Measurements from ENCODE around the gene NINJ2. TPM values are rescaled to one million over a fixed set of nuclear protein-coding genes. Genes with fewer than 3 reads are reported as not detected.
"Not testable (repeated sequence)": the region's sequence is repeated elsewhere in the genome, so short reads cannot be mapped to it uniquely, and the experiment has no call there.

NINJ2 gene
- polyA plus RNA-seq, 3 donors, result 32.9 to 92.7 (median 73.7) TPM

GRCh38 chr12:700016-700415 lies 36.8 kb upstream of the NINJ2 start:
- H3K27ac ChIP-seq (ENCODE audit: low read depth in 1 of 2, low read length in 2 of 2), result no peak overlapping the region
- no peak overlapping the region for H2AFZ ChIP-seq (ENCODE audit: insufficient read depth, low read depth, low read length, poor library complexity, severe bottlenecking)
- peaks cover 38% of the 10 kb centered on the region for H3K4me1 Mint-ChIP-seq
- intact Hi-C loops (cut with micrococcal nuclease), result loop anchor here in 1 of 2 donors (10.0 kb wide), 1 partner anchor 45 kb away; no protein-coding TSS in a partner anchor
- H3K4me3 ChIP-seq (replicated peaks in 1 of 3; ENCODE audit: low read depth in 2 of 3, low read length in 3 of 3), result no peak overlapping the region
- 100% methylated on average over 2 of the region's 4 CpGs for WGBS (ENCODE audit: insufficient coverage)
- no peaks in the 10 kb centered on the region for H3K27me3 ChIP-seq (ENCODE audit: control insufficient read depth in 2 of 2, insufficient read depth in 2 of 2, low read length in 2 of 2)
- no peaks in the 10 kb centered on the region for H3K79me2 ChIP-seq (ENCODE audit: insufficient read depth, low read length)
- H3K27me3 Mint-ChIP-seq (ENCODE audit: low read depth in 3 of 3), result peaks cover 0 to 2% (median 2%) of the 10 kb centered on the region in 3 donors
- peaks cover 8 to 19% (median 13%) of the 10 kb centered on the region in 7 donors for H3K9me3 Mint-ChIP-seq
- H3K27ac Mint-ChIP-seq, result no peak overlapping the region
- no peak overlapping the region for H3K4me3 Mint-ChIP-seq
- H3K4me2 ChIP-seq (replicated peaks; ENCODE audit: extremely low read depth, low read length, poor library complexity, severe bottlenecking), result no peak overlapping the region
- no peak for TF ChIP-seq CTCF (IDR thresholded peaks at IDR 0.05)
- no peak overlapping the region for H3K9ac ChIP-seq (ENCODE audit: insufficient read depth, low read length, poor library complexity, severe bottlenecking)
- H3K9me3 ChIP-seq (replicated peaks in 1 of 2; ENCODE audit: control insufficient read depth in 1 of 2, insufficient read depth in 1 of 2, low read length in 2 of 2), result peaks cover 7 to 21% of the 10 kb centered on the region in 2 donors
- no peaks in the 10 kb centered on the region for H3K36me3 ChIP-seq (replicated peaks in 1 of 2; ENCODE audit: control insufficient read depth in 1 of 2, insufficient read depth in 2 of 2, low read length in 2 of 2)
- peaks cover 0 to 5% of the 10 kb centered on the region in 2 donors for H3K36me3 Mint-ChIP-seq
- no peaks in the 10 kb centered on the region for H4K20me1 ChIP-seq (ENCODE audit: insufficient read depth, low read length)
- no peak for DNase-seq
- peaks cover 26 to 39% of the 10 kb centered on the region in 2 donors for H3K4me1 ChIP-seq (ENCODE audit: control insufficient read depth in 1 of 2, insufficient read depth in 2 of 2, low read length in 2 of 2)

DNA sequence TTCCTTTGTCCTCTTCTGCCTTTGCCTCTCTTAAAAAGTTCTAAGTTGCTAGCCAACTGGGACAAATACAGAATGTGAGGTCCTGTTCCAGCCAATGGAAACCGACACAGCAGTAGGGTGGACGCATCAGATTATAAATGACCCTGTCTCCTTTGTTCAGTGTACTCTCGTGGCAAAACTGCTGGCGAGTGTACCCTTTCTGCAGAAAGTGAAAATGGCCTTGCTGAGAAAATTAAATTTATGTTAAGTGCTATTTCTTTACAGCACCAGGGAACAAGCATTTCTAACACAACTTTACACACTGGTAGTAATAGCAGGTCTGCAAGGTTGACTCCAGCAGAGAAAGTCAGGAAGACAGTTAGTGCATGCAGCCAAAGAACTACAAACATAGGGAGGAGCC lies 35.0 kb upstream of the NINJ2 start:
- H4K20me1 ChIP-seq (ENCODE audit: insufficient read depth, low read length); H3K27me3 ChIP-seq (ENCODE audit: control insufficient read depth in 2 of 2, insufficient read depth in 2 of 2, low read length in 2 of 2); H3K36me3 ChIP-seq (replicated peaks in 1 of 2; ENCODE audit: control insufficient read depth in 1 of 2, insufficient read depth in 2 of 2, low read length in 2 of 2); H3K36me3 Mint-ChIP-seq; H3K4me2 ChIP-seq (replicated peaks; ENCODE audit: extremely low read depth, low read length, poor library complexity, severe bottlenecking); H3K4me3 Mint-ChIP-seq; intact Hi-C loops (cut with micrococcal nuclease); H2AFZ ChIP-seq (ENCODE audit: insufficient read depth, low read depth, low read length, poor library complexity, severe bottlenecking); H3K27me3 Mint-ChIP-seq (ENCODE audit: low read depth in 3 of 3); H3K9ac ChIP-seq (ENCODE audit: insufficient read depth, low read length, poor library complexity, severe bottlenecking); H3K79me2 ChIP-seq (ENCODE audit: insufficient read depth, low read length); DNase-seq: not testable (repeated sequence)
- Histone ChIP-seq H3K4me1 (ENCODE audit: control insufficient read depth in 1 of 2, insufficient read depth in 2 of 2, low read length in 2 of 2) (peaks cover 35 to 43% of the 10 kb centered on the region in 2 donors), H3K9me3 (replicated peaks in 1 of 2; ENCODE audit: control insufficient read depth in 1 of 2, insufficient read depth in 1 of 2, low read length in 2 of 2) (peaks cover 7 to 12% of the 10 kb centered on the region in 2 donors), H3K4me3 (replicated peaks in 1 of 3; ENCODE audit: low read depth in 2 of 3, low read length in 3 of 3) (peak overlapping the region in 1 of 3 experiments; percentile 20), H3K27ac (ENCODE audit: low read depth in 1 of 2, low read length in 2 of 2) (peak overlapping the region in 1 of 2 donors; percentile 46)
- peak overlapping the region in 2 of 7 donors; percentile 30 to 60 for H3K27ac Mint-ChIP-seq
- H3K9me3 Mint-ChIP-seq, result peaks cover 2 to 16% (median 9%) of the 10 kb centered on the region in 7 donors
- 100% methylated on average over 2 of the region's 4 CpGs for WGBS (ENCODE audit: insufficient coverage)
- H3K4me1 Mint-ChIP-seq, result peaks cover 46% of the 10 kb centered on the region
